IMR-90 (cell line): ENCODE measurements around the gene PKNOX1. TPM values are rescaled to one million over a fixed set of nuclear protein-coding genes. Genes with fewer than 3 reads are reported as not detected.

Source experiments
- ATAC-seq: fragments of 200-7000 bp; cut with Tn5 transposase; 2 replicates; pipeline ENCODE4 v1.9.1; 2020; ENCODE audit warnings: low read depth, mild to moderate bottlenecking, moderate library complexity
- BruUV-seq: library from RNA; stranded (reverse); fragments of 400-500 nt; replicated peaks from 2 replicates; lab custom pipeline; 2021; lab: Mats Ljungman, UMichigan
- CTCF ChIA-PET: fragments of 300-600 bp; formaldehyde crosslinking; extraction: SDS; loops from one replicate; lab custom pipeline; 2021; ENCODE audit warnings: antibody characterized with exemption; lab: Yijun Ruan, JAX
- POLR2A ChIA-PET: fragments of 300-600 bp; sonication (Branson Sonifier 250); formaldehyde crosslinking; loops from one replicate; lab custom pipeline; 2022; ENCODE audit warnings: antibody characterized with exemption; ENCODE audit not compliant: unreplicated experiment; lab: Charles Lee
- DNase-seq: peaks from one replicate; pipeline ENCODE4 v3.0.0; 2013
- H2AFZ ChIP-seq: replicated peaks from 2 replicates; pipeline ENCODE3; 2013; ENCODE audit warnings: low read length, mild to moderate bottlenecking; ENCODE audit not compliant: poor library complexity
- H2AK5ac ChIP-seq: 2 replicates; pipeline ENCODE4 v1.6.1; 2013; ENCODE audit warnings: low read depth, low read length, inconsistent platforms
- H2AK9ac ChIP-seq: replicated peaks from 2 replicates; pipeline ENCODE3; 2013; ENCODE audit warnings: mild to moderate bottlenecking, low read depth, low read length, moderate library complexity; ENCODE audit not compliant: poor library complexity
- H2BK120ac ChIP-seq: 2 replicates; pipeline ENCODE4 v1.6.1; 2013; ENCODE audit warnings: low read depth, low read length, inconsistent platforms
- H2BK15ac ChIP-seq: 3 replicates; pipeline ENCODE4 v1.6.1; 2013; ENCODE audit warnings: low read depth, low read length, inconsistent platforms
- H2BK20ac ChIP-seq: 2 replicates; pipeline ENCODE4 v1.6.1; 2013; ENCODE audit warnings: low read depth, mild to moderate bottlenecking, inconsistent platforms, low read length, moderate library complexity
- H2BK5ac ChIP-seq: 2 replicates; pipeline ENCODE4 v1.6.1; 2013; ENCODE audit warnings: mild to moderate bottlenecking, low read depth, low read length, inconsistent platforms; ENCODE audit not compliant: poor library complexity, severe bottlenecking
- H3K14ac ChIP-seq: replicated peaks from 2 replicates; pipeline ENCODE4 v1.6.1; 2013; ENCODE audit warnings: low read depth, low read length, inconsistent platforms
- H3K18ac ChIP-seq: 2 replicates; pipeline ENCODE4 v1.6.1; 2013; ENCODE audit warnings: low read depth, low read length, control low read depth
- H3K23ac ChIP-seq: 2 replicates; pipeline ENCODE4 v1.6.1; 2013; ENCODE audit warnings: low read depth, low read length, inconsistent platforms
- H3K27ac ChIP-seq: 2 replicates; pipeline ENCODE4 v1.5.1; 2013; ENCODE audit warnings: mild to moderate bottlenecking, control low read depth, low read length; ENCODE audit not compliant: insufficient read depth
- H3K27me3 ChIP-seq: 2 replicates; pipeline ENCODE4 v1.6.1; 2013; ENCODE audit warnings: low read length; ENCODE audit not compliant: control insufficient read depth, insufficient read depth
- H3K36me3 ChIP-seq: 2 replicates; pipeline ENCODE4 v1.6.1; 2013; ENCODE audit warnings: low read length, mixed read lengths; ENCODE audit not compliant: control insufficient read depth, insufficient read depth
- H3K4ac ChIP-seq: 2 replicates; pipeline ENCODE4 v1.6.1; 2013; ENCODE audit warnings: low read depth, low read length, inconsistent platforms
- H3K4me1 ChIP-seq: 2 replicates; pipeline ENCODE4 v1.6.1; 2013; ENCODE audit warnings: low read length, mixed read lengths; ENCODE audit not compliant: control insufficient read depth, insufficient read depth
- H3K4me2 ChIP-seq: 2 replicates; pipeline ENCODE4 v1.6.1; 2013; ENCODE audit warnings: low read depth, mild to moderate bottlenecking, control low read depth, low read length, moderate library complexity
- H3K4me3 ChIP-seq: 2 replicates; pipeline ENCODE4 v1.5.1; 2013; ENCODE audit warnings: low read depth, mild to moderate bottlenecking, control low read depth, low read length, moderate library complexity; ENCODE audit not compliant: insufficient read depth
- H3K56ac ChIP-seq: 2 replicates; pipeline ENCODE4 v1.6.1; 2013; ENCODE audit warnings: low read length, inconsistent platforms; ENCODE audit not compliant: insufficient read depth; ENCODE audit errors: extremely low read depth
- H3K79me1 ChIP-seq, 2 experiments: 2 replicates each; pipeline ENCODE4 v1.6.1; 2013; ENCODE audit warnings: low read length in 2 of 2, inconsistent platforms in 1 of 2, low read depth in 1 of 2
- H3K9ac ChIP-seq: 2 replicates; pipeline ENCODE4 v1.6.1; 2013; ENCODE audit warnings: low read depth, low read length, control low read depth
- H3K9me1 ChIP-seq: 2 replicates; pipeline ENCODE4 v1.6.1; 2013; ENCODE audit warnings: low read length, inconsistent platforms; ENCODE audit not compliant: insufficient read depth
- H3K9me3 ChIP-seq: 2 replicates; pipeline ENCODE4 v1.6.1; 2013; ENCODE audit warnings: low read length; ENCODE audit not compliant: control insufficient read depth, insufficient read depth
- H4K20me1 ChIP-seq: 2 replicates; pipeline ENCODE4 v1.6.1; 2013; ENCODE audit warnings: low read length, inconsistent platforms; ENCODE audit not compliant: insufficient read depth
- H4K5ac ChIP-seq: 2 replicates; pipeline ENCODE4 v1.6.1; 2013; ENCODE audit warnings: mild to moderate bottlenecking, low read depth, low read length, control low read depth
- H4K8ac ChIP-seq, 2 experiments: 2 replicates each; pipeline ENCODE4 v1.6.1; 2013; ENCODE audit warnings: low read depth in 2 of 2, low read length in 2 of 2, control low read depth in 1 of 2, inconsistent platforms in 1 of 2
- H4K91ac ChIP-seq: 2 replicates; pipeline ENCODE4 v1.6.1; 2013; ENCODE audit warnings: low read depth, low read length, inconsistent platforms; ENCODE audit not compliant: insufficient read depth
- FOS ChIP-seq: fragments of 150-350 bp; IDR thresholded peaks from 2 replicates; pipeline ENCODE4 v1.6.1; 2016; ENCODE audit warnings: low read depth, low read length
- MAFK ChIP-seq: IDR thresholded peaks from 2 replicates; pipeline ENCODE4 v1.6.1; 2012; ENCODE audit warnings: low read depth, low read length, improper control_type of control experiment
- SMC3 ChIP-seq: fragments of 150-350 bp; IDR thresholded peaks from 2 replicates; pipeline ENCODE4 v1.6.1; 2016; ENCODE audit warnings: low read depth, mild to moderate bottlenecking, antibody characterized with exemption, low read length, moderate library complexity
- WGBS, 2 experiments: methylation state at CpG; one replicate each; pipeline versions ENCODE4 v1.1.5 to v1.1.7; 2013; ENCODE audit warnings: missing lambda C conversion rate in 2 of 2; ENCODE audit not compliant: insufficient read length in 1 of 2; ENCODE audit errors: extremely low coverage in 2 of 2; 5-methylcytosine and 5-hydroxymethylcytosine counted together
- dilution Hi-C: fragments of 300-500 bp; cut with HindIII; formaldehyde crosslinking; loops from one replicate; pipeline ENCODE4 v1.14.3; 2018; ENCODE audit warnings: low sequenced_read_pairs; ENCODE audit not compliant: unreplicated experiment
- in situ Hi-C: fragments of 300-500 bp; cut with MboI; formaldehyde crosslinking; loops from 3 replicates; pipeline ENCODE4 v1.14.3; 2019; ENCODE audit warnings: low sequenced_read_pairs, inconsistent platforms, mixed read lengths
- intact Hi-C: fragments of 100-400 bp; cut with micrococcal nuclease; formaldehyde crosslinking; loops from 2 replicates; pipeline ENCODE4 v1.10.0; 2022
- polyA plus RNA-seq, 3 experiments: library from polyadenylated mRNA; depleted of rRNA; stranded (reverse); fragments of >200 nt; gene quantifications; 2 replicates each; pipeline ENCODE4 v1.2.3, GENCODE V29; 2012; ENCODE audit warnings: low replicate concordance in 1 of 3
- total RNA-seq: library from RNA; depleted of rRNA; stranded (reverse); fragments of >200 nt; gene quantifications from 2 replicates; pipeline ENCODE4 v1.2.3, GENCODE V29; 2012

PKNOX1 gene
- total and polyA plus RNA-seq, 2 of the 4 experiments (the other 2 are of a cell fraction) = 35.0 to 61.0 TPM

DNA sequence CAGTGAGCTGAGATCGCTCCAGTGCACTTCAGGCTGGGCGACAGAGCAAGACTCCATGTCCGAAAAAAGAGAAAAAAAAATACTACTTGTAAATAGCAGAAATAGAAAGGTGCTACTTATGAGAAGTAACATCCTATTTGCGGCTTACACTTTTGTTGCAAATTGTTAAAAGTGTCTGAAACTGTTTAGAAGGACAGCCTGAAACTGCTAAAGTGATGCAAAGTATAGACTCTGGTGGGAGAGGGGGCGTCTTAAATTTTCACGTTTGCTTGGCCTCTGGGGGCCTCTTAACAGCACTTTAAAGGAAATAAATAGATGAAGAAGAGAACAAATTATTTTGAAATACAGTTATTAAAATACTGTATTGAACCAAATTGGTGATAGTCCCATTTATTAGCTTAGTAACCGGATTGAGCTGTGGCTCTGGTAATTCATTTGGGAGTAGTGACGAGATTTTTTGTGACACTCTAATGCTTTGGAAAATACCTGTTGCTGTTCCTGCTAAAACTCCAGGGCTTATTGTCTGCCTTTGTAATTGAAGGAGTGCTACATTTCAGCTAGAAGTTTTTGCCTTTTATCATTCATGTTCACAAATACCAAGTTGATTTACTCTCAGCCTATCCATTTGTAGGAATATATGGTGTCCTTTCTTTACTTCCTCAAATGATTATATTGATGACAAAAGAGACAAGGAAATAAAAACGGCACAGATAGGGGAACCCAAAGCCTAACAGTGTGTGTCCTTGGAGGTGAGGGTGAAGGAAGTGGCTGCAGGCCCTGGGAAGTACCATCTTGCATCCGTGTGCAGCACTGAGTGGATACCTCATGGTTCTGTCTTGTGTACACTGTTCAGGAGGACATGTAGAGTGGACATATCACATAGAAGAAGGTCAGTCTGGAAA, 6.2 kb downstream of the PKNOX1 start:
- intact Hi-C loops (no loop called here), dilution Hi-C loops (no loop called here), in situ Hi-C loops (no loop called here)
- H3K18ac ChIP-seq = no peak overlapping the region
- H3K9me1 ChIP-seq = peaks cover 21% of the 10 kb centered on the region
- H4K20me1 ChIP-seq = peaks cover 11% of the 10 kb centered on the region; the same call in 1 of the 2 replicates
- WGBS, 2 experiments = 100% methylated on average over 2 of the region's 10 CpGs; no CpG with 5 or more reads in 1 of the 2 experiments
- H2AK5ac ChIP-seq = no peak overlapping the region; the same call in 1 of the 2 replicates
- H3K4me3 ChIP-seq = no peak overlapping the region
- TF ChIP-seq SMC3 = no peak
- no peak for TF ChIP-seq MAFK
- no peak for TF ChIP-seq FOS
- peaks cover 2% of the 10 kb centered on the region; the same call in 1 of the 2 replicates for H3K9me3 ChIP-seq
- peak overlapping the region; percentile 3; the same call in 1 of the 2 replicates for H4K5ac ChIP-seq
- no peak overlapping the region; a peak in 1 of 4 replicates for H4K8ac ChIP-seq
- no peak overlapping the region; the same call in 1 of the 2 replicates for H4K91ac ChIP-seq
- H3K27me3 ChIP-seq = no peaks in the 10 kb centered on the region
- no TSS peak for BruUV-seq
- H2BK20ac ChIP-seq = no peak overlapping the region
- H3K79me1 ChIP-seq = peaks cover 33 to 81% of the 10 kb centered on the region in 2 experiments
- no peak overlapping the region for H3K27ac ChIP-seq
- DNase-seq (no peak), ATAC-seq (no peak; the same call in 1 of the 2 replicates)
- no peak overlapping the region for H2BK120ac ChIP-seq
- peaks cover 7% of the 10 kb centered on the region for H3K4me1 ChIP-seq
- peaks cover 4% of the 10 kb centered on the region for H3K36me3 ChIP-seq
- no peak overlapping the region for H3K4me2 ChIP-seq
- no peak overlapping the region for H3K56ac ChIP-seq
- H3K4ac ChIP-seq = no peak overlapping the region
- ChIA-PET CTCF (interaction anchor here (0.6 kb wide), 1 partner anchor 665 kb away, joined by 3 read pairs; no protein-coding TSS in a partner anchor), POLR2A (no interaction called here)
- H2BK15ac ChIP-seq = no peak overlapping the region
- H2AK9ac ChIP-seq = no peak overlapping the region
- peak overlapping the region; percentile 29; the same call in 1 of the 2 replicates for H3K23ac ChIP-seq
- no peak overlapping the region for H2BK5ac ChIP-seq
- H2AFZ ChIP-seq = no peak overlapping the region
- no peak overlapping the region for H3K9ac ChIP-seq
- 0 out of 2 replicates have a peak overlapping the region, but pooled peaks have one; percentile 14 for H3K14ac ChIP-seq
